Mesenchymal stem cell (in vitro differentiated cells and primary cell): ENCODE results near the gene PXMP2.

Experiments used
- DNase-seq: peaks from one replicate; pipeline ENCODE4 v3.0.0-alpha.2; 2013
- H2AFZ ChIP-seq: one replicate; pipeline ENCODE4 v1.6.1; 2013; ENCODE audit warnings: low read depth, mild to moderate bottlenecking, control low read depth, inconsistent platforms, low read length, moderate library complexity
- H2AK5ac ChIP-seq: 2 replicates; pipeline ENCODE4 v1.6.1; 2013; ENCODE audit warnings: low read length, moderate library complexity, mild to moderate bottlenecking, inconsistent platforms; ENCODE audit not compliant: severe bottlenecking
- H2BK120ac ChIP-seq: one replicate; pipeline ENCODE4 v1.6.1; 2013; ENCODE audit warnings: low read depth, mild to moderate bottlenecking, inconsistent platforms, low read length, moderate library complexity
- H2BK12ac ChIP-seq, 2 experiments: one replicate each; pipeline ENCODE4 v1.6.1; 2013; ENCODE audit warnings: inconsistent platforms in 2 of 2, low read length in 2 of 2, mild to moderate bottlenecking in 2 of 2, moderate library complexity in 2 of 2, control low read depth in 1 of 2
- H2BK15ac ChIP-seq: one replicate; pipeline ENCODE4 v1.6.1; 2013; ENCODE audit warnings: mild to moderate bottlenecking, low read depth, inconsistent platforms; ENCODE audit not compliant: poor library complexity, severe bottlenecking
- H2BK5ac ChIP-seq: 2 replicates; pipeline ENCODE4 v1.6.1; 2013; ENCODE audit warnings: low read depth, mild to moderate bottlenecking, low read length, control low read depth, inconsistent platforms; ENCODE audit not compliant: poor library complexity, severe bottlenecking
- H3K14ac ChIP-seq, 2 experiments: one replicate each; pipeline ENCODE4 v1.6.1; 2013; ENCODE audit warnings: inconsistent platforms in 2 of 2, low read length in 2 of 2, control low read depth in 1 of 2, mild to moderate bottlenecking in 1 of 2, moderate library complexity in 1 of 2
- H3K18ac ChIP-seq, 2 experiments: one replicate each; pipeline ENCODE4 v1.6.1; 2013; ENCODE audit warnings: inconsistent platforms in 2 of 2, low read length in 2 of 2, control low read depth in 1 of 2, low read depth in 1 of 2, mild to moderate bottlenecking in 1 of 2
- H3K23ac ChIP-seq, 2 experiments: one replicate each; pipeline ENCODE4 v1.6.1; 2013; ENCODE audit warnings: inconsistent platforms in 2 of 2, low read length in 2 of 2, mild to moderate bottlenecking in 2 of 2, moderate library complexity in 2 of 2, control low read depth in 1 of 2
- H3K27ac ChIP-seq: 2 replicates; pipeline ENCODE4 v1.5.1; 2013; ENCODE audit warnings: mild to moderate bottlenecking, moderate library complexity, low read length, control low read depth, inconsistent platforms; ENCODE audit not compliant: poor library complexity, severe bottlenecking
- H3K27me3 ChIP-seq, 2 experiments: 2 replicates each; pipeline versions ENCODE4 v1.6.1 to v1.7.0; 2013; ENCODE audit warnings: low read length in 2 of 2, mild to moderate bottlenecking in 2 of 2, moderate library complexity in 2 of 2, control low read depth in 1 of 2, inconsistent platforms in 1 of 2; ENCODE audit not compliant: control insufficient read depth in 1 of 2, insufficient read depth in 1 of 2
- H3K36me3 ChIP-seq, 2 experiments: 2 replicates each; pipeline versions ENCODE4 v1.6.1 to v1.7.0; 2013; ENCODE audit warnings: low read length in 2 of 2, control low read depth in 1 of 2, inconsistent platforms in 1 of 2, low read depth in 1 of 2, mild to moderate bottlenecking in 1 of 2; ENCODE audit not compliant: insufficient read depth in 2 of 2, control insufficient read depth in 1 of 2
- H3K4ac ChIP-seq, 2 experiments: one replicate each; pipeline ENCODE4 v1.6.1; 2013; ENCODE audit warnings: inconsistent platforms in 2 of 2, low read length in 2 of 2, mild to moderate bottlenecking in 2 of 2, moderate library complexity in 2 of 2, control low read depth in 1 of 2, low read depth in 1 of 2
- H3K4me1 ChIP-seq: 2 replicates; pipeline ENCODE4 v1.6.1; 2013; ENCODE audit warnings: low read depth, low read length, control low read depth; ENCODE audit not compliant: control insufficient read depth, insufficient read depth
- H3K4me2 ChIP-seq: 2 replicates; pipeline ENCODE4 v1.6.1; 2013; ENCODE audit warnings: low read length, mild to moderate bottlenecking, inconsistent platforms; ENCODE audit not compliant: poor library complexity, severe bottlenecking
- H3K4me3 ChIP-seq, 2 experiments: 2 replicates each; pipeline versions ENCODE4 v1.5.1 to v1.7.0; 2013; ENCODE audit warnings: low read length in 2 of 2, mild to moderate bottlenecking in 2 of 2, control low read depth in 1 of 2, low read depth in 1 of 2; ENCODE audit not compliant: insufficient read depth in 1 of 2
- H3K79me1 ChIP-seq: replicated peaks from 2 replicates; pipeline ENCODE4 v1.6.1; 2013; ENCODE audit warnings: mild to moderate bottlenecking, control low read depth, low read length, inconsistent platforms; ENCODE audit not compliant: poor library complexity, severe bottlenecking
- H3K9ac ChIP-seq: 2 replicates; pipeline ENCODE4 v1.7.0; 2013; ENCODE audit warnings: mild to moderate bottlenecking, low read length, moderate library complexity
- H3K9me3 ChIP-seq: 2 replicates; pipeline ENCODE4 v1.7.0; 2013; ENCODE audit warnings: mild to moderate bottlenecking, low read length; ENCODE audit not compliant: control insufficient read depth
- H4K8ac ChIP-seq: one replicate; pipeline ENCODE4 v1.6.1; 2013; ENCODE audit warnings: inconsistent platforms, mild to moderate bottlenecking, low read length, moderate library complexity
- H4K91ac ChIP-seq: one replicate; pipeline ENCODE4 v1.6.1; 2013; ENCODE audit warnings: mild to moderate bottlenecking, low read length, inconsistent platforms
- WGBS: methylation state at CpG from one replicate; pipeline ENCODE4 v1.1.7; 2013; ENCODE audit warnings: mixed read lengths; 5-methylcytosine and 5-hydroxymethylcytosine counted together

PXMP2 gene

DNA sequence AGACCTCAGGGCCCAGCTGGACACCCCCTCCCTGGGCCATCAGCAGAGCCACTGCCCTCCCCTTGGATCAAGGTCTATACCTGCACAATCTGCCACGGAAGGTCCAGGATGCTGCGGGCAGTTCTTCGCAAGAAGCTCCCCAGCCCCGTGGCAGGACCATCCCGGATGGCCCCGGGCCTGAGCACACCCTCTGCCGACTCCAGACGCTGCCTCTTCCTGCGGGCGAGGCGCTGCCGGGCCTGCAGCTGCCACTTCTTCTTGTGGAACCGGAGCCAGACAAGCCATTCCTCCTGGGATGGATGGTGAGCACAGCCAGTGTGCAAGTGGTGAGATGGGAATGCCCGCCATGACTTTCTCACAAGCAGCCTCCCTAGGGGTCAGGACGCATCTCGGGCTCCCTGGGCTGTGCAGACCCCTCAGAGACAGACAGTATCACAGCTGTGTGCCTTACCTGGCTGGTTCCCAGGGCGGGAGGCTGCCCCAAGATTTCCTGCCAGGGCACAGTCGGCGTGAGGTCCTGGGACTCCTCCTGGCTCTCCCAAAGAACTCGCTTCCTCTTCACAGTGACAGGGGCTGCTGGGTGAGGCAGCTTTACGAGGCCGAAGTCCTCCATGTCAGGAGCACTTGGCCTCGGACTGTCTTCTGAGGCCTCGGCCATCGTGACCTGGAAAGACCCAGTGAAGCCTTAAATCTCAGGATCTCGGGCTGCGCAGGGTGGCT lies 38.0 kb upstream of the PXMP2 start:
- Histone ChIP-seq H3K23ac (no peak overlapping the region), H3K79me1 (peaks cover 6% of the 10 kb centered on the region), H3K4ac (no peak overlapping the region), H2AK5ac (no peak overlapping the region), H2BK15ac (no peak overlapping the region), H3K9me3 (no peaks in the 10 kb centered on the region), H3K14ac (no peak overlapping the region), H3K4me1 (no peaks in the 10 kb centered on the region), H3K18ac (no peak overlapping the region), H3K36me3 (peaks cover 36 to 59% of the 10 kb centered on the region in 2 experiments), H4K91ac (peak overlapping the region; percentile 35), H2BK12ac (no peak overlapping the region), H3K4me3 (no peak overlapping the region), H2BK5ac (no peak overlapping the region), H3K9ac (no peak overlapping the region), H3K4me2 (no peak overlapping the region), H4K8ac (no peak overlapping the region), H3K27ac (no peak overlapping the region), H2AFZ (no peak overlapping the region), H3K27me3 (no peaks in the 10 kb centered on the region), H2BK120ac (no peak overlapping the region)
- 97% methylated on average over 25 of the region's 27 CpGs for WGBS
- DNase-seq: no peak

DNA sequence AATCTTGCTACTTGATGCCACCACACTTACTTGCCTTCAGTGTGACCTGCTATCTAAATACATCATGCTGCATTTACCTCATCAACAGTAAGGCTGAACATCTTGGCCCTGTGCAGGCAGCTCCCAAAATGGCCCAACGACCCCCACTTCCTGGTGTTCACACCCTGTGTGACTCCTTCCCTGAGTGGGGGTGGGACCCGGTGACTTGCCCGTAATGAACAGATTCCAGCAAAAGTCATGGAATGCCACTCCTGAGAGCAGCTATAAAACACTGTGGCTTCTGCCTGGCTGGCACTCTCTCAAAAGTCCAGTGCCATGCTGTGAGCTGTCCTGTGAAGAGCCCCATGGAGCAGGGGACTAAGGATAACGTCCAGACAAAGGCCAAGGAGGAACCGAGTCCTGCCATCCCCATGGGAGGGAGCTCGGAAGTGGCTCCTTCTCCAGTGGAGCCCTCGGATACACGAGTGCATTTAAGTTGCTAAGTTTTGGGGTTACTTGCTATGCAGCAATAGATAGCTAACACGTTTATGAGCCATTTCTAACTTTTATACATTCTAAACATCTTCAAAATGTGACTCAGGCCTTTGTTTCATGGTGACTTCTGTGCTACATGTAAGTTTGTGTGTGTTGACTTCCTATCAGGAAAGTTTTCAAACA lies 35.8 kb upstream of the PXMP2 start:
- Histone ChIP-seq H3K14ac (no peak overlapping the region), H3K4me1 (no peaks in the 10 kb centered on the region), H3K79me1 (peaks cover 4% of the 10 kb centered on the region), H2BK120ac (no peak overlapping the region), H4K91ac (no peak overlapping the region), H3K4me2 (no peak overlapping the region), H3K27me3 (no peaks in the 10 kb centered on the region), H2BK12ac (no peak overlapping the region), H2BK5ac (no peak overlapping the region), H2BK15ac (no peak overlapping the region), H2AK5ac (no peak overlapping the region), H3K4ac (no peak overlapping the region), H3K4me3 (no peak overlapping the region), H3K36me3 (peaks cover 32 to 67% of the 10 kb centered on the region in 2 experiments), H2AFZ (no peak overlapping the region), H3K9me3 (no peaks in the 10 kb centered on the region), H3K27ac (no peak overlapping the region), H3K18ac (no peak overlapping the region), H3K9ac (no peak overlapping the region), H3K23ac (no peak overlapping the region), H4K8ac (no peak overlapping the region)
- no peak for DNase-seq
- WGBS: 90% methylated on average over 6 of the region's 9 CpGs

DNA sequence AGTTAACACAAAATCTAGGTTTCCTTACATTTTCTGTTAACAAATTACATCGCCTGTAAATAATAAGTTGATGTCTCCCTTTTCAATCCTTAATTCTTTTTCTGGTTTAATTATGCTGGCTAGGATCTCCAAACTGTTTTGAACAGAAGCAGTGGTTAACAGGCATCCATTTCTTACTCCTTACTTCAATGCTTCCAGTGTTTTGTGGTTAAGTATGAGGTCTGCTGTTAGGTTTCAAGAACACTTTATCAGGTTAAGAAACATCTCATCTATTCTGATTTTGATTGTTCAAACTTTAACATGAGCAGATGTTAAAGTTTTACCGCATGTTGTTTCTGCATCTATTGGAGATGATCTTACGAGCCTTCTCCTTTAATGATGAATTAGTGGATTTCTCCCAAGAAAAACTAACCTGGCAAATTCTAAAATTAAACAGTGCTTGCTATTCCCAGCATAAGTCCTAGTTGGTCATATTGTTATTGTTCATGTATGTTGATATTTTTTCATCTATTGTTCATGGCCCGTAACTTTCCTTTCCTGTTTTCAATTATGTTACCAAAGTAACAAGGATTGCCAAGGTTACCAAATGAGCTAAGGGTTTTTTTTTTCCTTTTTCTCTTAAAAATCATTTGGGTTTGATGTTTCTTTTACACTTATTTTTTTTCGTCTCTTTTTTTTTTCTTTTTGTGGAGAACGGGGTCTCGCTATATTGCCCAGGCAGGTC lies 33.7 kb upstream of the PXMP2 start:
- H2BK12ac ChIP-seq: no peak overlapping the region
- H2AFZ ChIP-seq: no peak overlapping the region
- no peak overlapping the region for H3K14ac ChIP-seq
- H4K8ac ChIP-seq: no peak overlapping the region
- no peaks in the 10 kb centered on the region for H3K4me1 ChIP-seq
- no peaks in the 10 kb centered on the region for H3K27me3 ChIP-seq
- no peak overlapping the region for H3K4ac ChIP-seq
- H3K18ac ChIP-seq: no peak overlapping the region
- no peak overlapping the region for H4K91ac ChIP-seq
- no peak overlapping the region for H3K4me2 ChIP-seq
- H3K9me3 ChIP-seq: no peaks in the 10 kb centered on the region
- H2AK5ac ChIP-seq: no peak overlapping the region
- H2BK5ac ChIP-seq: no peak overlapping the region
- no peak overlapping the region for H2BK15ac ChIP-seq
- H3K27ac ChIP-seq: no peak overlapping the region
- H3K23ac ChIP-seq: no peak overlapping the region
- H3K9ac ChIP-seq: no peak overlapping the region
- no peak overlapping the region for H3K4me3 ChIP-seq
- 97% methylated on average over 5 of the region's 7 CpGs for WGBS
- H3K79me1 ChIP-seq: no peaks in the 10 kb centered on the region
- H2BK120ac ChIP-seq: no peak overlapping the region
- peaks cover 35 to 74% of the 10 kb centered on the region in 2 experiments for H3K36me3 ChIP-seq
- DNase-seq: no peak
